DOHH2 (cell line): ENCODE measurements around the gene DGKB.

Experiments used
- H3F3A ChIP-seq: fragments of 200-600 bp; sonication (generic), shearing (Covaris generic); 2 replicates; pipeline ENCODE4 v1.6.0; 2016; ENCODE audit warnings: antibody characterized with exemption, mild to moderate bottlenecking; ENCODE audit not compliant: control insufficient read depth, insufficient read depth
- H3K27ac ChIP-seq: fragments of 200-600 bp; sonication (generic); 2 replicates; pipeline ENCODE4 v1.5.1; 2014; ENCODE audit warnings: low read depth, mild to moderate bottlenecking, low read length, moderate library complexity
- H3K27me3 ChIP-seq: fragments of 200-600 bp; sonication (generic); 2 replicates; pipeline ENCODE4 v1.6.1; 2014; ENCODE audit warnings: mild to moderate bottlenecking, low read length, mixed read lengths; ENCODE audit not compliant: control insufficient read depth
- H3K36me3 ChIP-seq: fragments of 200-600 bp; sonication (generic); 2 replicates; pipeline ENCODE4 v1.6.1; 2014; ENCODE audit warnings: mild to moderate bottlenecking, low read length, moderate library complexity, mixed read lengths; ENCODE audit not compliant: control insufficient read depth
- H3K4me1 ChIP-seq: fragments of 200-600 bp; sonication (generic); 2 replicates; pipeline ENCODE4 v1.6.1; 2014; ENCODE audit warnings: mild to moderate bottlenecking, low read length, mixed read lengths; ENCODE audit not compliant: control insufficient read depth
- H3K4me2 ChIP-seq: fragments of 200-600 bp; sonication (generic); 2 replicates; pipeline ENCODE4 v1.6.0; 2014; ENCODE audit warnings: mild to moderate bottlenecking, low read length, moderate library complexity
- H3K4me3 ChIP-seq: fragments of 200-600 bp; sonication (generic); 2 replicates; pipeline ENCODE4 v1.5.1; 2014; ENCODE audit warnings: mild to moderate bottlenecking, low read length, mixed read lengths
- H3K79me2 ChIP-seq: fragments of 200-600 bp; sonication (generic); 2 replicates; pipeline ENCODE4 v1.6.1; 2014; ENCODE audit warnings: mild to moderate bottlenecking, low read length, mixed read lengths; ENCODE audit not compliant: control insufficient read depth
- H3K9me2 ChIP-seq: fragments of 200-600 bp; sonication (generic); replicated peaks from 2 replicates; pipeline ENCODE4 v1.6.1; 2014; ENCODE audit warnings: mild to moderate bottlenecking, low read length, mixed read lengths; ENCODE audit not compliant: control insufficient read depth
- H3K9me3 ChIP-seq: fragments of 200-600 bp; sonication (generic); 2 replicates; pipeline ENCODE4 v1.6.1; 2014; ENCODE audit warnings: antibody characterized with exemption, low read length, mixed read lengths; ENCODE audit not compliant: control insufficient read depth, insufficient read depth
- H4K20me1 ChIP-seq: fragments of 200-600 bp; sonication (generic); 2 replicates; pipeline ENCODE4 v1.6.0; 2014; ENCODE audit warnings: low read depth, mild to moderate bottlenecking, antibody characterized with exemption, low read length, moderate library complexity; ENCODE audit not compliant: control insufficient read depth, insufficient read depth
- EZH2phosphoT487 ChIP-seq: fragments of 200-600 bp; sonication (generic); IDR thresholded peaks from 2 replicates; pipeline ENCODE4 v1.6.1; 2017; ENCODE audit warnings: borderline replicate concordance, mild to moderate bottlenecking, antibody characterized with exemption, low read length, moderate library complexity, mixed read lengths
- TF ChIP-seq, protein P1 (sequence below): fragments of 200-600 bp; sonication (generic); IDR thresholded peaks from one replicate; pipeline ENCODE4 v1.5.1; 2014; ENCODE audit warnings: antibody characterized with exemption, mild to moderate bottlenecking, low read depth, low read length; ENCODE audit not compliant: poor library complexity, severe bottlenecking

DGKB gene

DNA sequence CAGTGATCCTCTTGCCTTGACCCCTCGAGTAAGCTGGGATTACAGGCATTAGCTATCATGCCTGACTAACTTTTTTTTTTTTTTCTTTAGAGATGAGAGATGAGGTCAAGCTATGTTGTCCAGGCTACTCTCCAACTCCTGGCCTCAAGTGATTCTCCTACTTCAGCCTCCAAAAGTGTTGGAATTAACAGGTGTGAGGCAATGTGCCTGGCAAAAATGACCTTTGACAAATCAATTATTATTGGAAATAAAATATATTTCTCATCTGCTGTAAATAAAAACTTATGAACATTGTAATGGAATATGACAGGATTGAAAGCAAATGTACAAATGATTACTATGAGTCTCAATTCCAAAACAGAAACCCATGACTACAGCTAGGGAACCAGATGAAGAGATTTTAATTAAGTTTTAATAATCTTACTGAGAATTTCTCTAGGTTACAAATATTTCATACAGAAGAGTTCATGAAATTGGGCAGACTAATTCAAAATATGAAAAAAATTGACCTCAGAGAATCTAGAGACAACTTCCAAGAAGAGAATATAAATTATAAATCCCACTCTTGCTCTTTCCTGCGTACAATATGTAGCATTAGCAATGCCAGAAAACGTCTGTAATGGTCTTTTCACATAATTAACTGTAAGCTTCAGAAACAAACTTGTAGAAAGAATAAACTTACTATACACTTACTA, 414.7 kb downstream of the DGKB start:
- H3K36me3 ChIP-seq = no peaks in the 10 kb centered on the region
- H3K4me3 ChIP-seq = no peak overlapping the region
- no peaks in the 10 kb centered on the region for H3K79me2 ChIP-seq
- no peak for TF ChIP-seq EZH2phosphoT487
- TF ChIP-seq, protein P1, sequence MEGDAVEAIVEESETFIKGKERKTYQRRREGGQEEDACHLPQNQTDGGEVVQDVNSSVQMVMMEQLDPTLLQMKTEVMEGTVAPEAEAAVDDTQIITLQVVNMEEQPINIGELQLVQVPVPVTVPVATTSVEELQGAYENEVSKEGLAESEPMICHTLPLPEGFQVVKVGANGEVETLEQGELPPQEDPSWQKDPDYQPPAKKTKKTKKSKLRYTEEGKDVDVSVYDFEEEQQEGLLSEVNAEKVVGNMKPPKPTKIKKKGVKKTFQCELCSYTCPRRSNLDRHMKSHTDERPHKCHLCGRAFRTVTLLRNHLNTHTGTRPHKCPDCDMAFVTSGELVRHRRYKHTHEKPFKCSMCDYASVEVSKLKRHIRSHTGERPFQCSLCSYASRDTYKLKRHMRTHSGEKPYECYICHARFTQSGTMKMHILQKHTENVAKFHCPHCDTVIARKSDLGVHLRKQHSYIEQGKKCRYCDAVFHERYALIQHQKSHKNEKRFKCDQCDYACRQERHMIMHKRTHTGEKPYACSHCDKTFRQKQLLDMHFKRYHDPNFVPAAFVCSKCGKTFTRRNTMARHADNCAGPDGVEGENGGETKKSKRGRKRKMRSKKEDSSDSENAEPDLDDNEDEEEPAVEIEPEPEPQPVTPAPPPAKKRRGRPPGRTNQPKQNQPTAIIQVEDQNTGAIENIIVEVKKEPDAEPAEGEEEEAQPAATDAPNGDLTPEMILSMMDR = no peak
- no peaks in the 10 kb centered on the region; the same call in 1 of the 2 replicates for H3K9me3 ChIP-seq
- H3K27me3 ChIP-seq = no peaks in the 10 kb centered on the region
- no peak overlapping the region for H3K27ac ChIP-seq
- H3K9me2 ChIP-seq = no peaks in the 10 kb centered on the region
- H3K4me2 ChIP-seq = no peak overlapping the region
- H3F3A ChIP-seq = no peaks in the 10 kb centered on the region
- no peaks in the 10 kb centered on the region for H3K4me1 ChIP-seq
- H4K20me1 ChIP-seq = no peaks in the 10 kb centered on the region

DNA sequence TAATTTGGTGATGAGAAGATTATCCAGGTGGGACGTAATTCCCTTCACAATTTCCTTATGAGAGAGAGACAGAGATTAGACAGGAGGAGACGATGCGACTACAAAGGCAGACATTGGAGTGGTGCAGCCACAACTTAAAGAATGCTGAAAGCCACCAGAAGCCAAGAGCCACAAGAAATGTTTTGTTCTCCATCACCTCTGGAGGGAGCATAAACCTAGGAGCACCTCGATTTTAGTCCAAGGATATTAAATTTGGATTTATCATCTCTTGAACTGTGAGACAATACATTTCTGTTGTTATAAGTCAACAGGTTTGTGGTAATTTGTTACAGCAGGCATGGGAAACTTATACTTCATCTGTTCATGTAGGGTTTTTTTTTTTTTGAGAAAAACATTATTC, 418.9 kb downstream of the DGKB start:
- Histone ChIP-seq H3K4me1 (no peaks in the 10 kb centered on the region), H3K36me3 (no peaks in the 10 kb centered on the region), H3K9me2 (no peaks in the 10 kb centered on the region), H3K9me3 (no peaks in the 10 kb centered on the region; the same call in 1 of the 2 replicates), H3K4me2 (no peak overlapping the region), H3F3A (no peaks in the 10 kb centered on the region), H3K27ac (no peak overlapping the region), H3K4me3 (no peak overlapping the region), H3K79me2 (no peaks in the 10 kb centered on the region), H3K27me3 (no peaks in the 10 kb centered on the region), H4K20me1 (no peaks in the 10 kb centered on the region)
- TF ChIP-seq, protein P1 = no peak
- TF ChIP-seq EZH2phosphoT487 = no peak

DNA sequence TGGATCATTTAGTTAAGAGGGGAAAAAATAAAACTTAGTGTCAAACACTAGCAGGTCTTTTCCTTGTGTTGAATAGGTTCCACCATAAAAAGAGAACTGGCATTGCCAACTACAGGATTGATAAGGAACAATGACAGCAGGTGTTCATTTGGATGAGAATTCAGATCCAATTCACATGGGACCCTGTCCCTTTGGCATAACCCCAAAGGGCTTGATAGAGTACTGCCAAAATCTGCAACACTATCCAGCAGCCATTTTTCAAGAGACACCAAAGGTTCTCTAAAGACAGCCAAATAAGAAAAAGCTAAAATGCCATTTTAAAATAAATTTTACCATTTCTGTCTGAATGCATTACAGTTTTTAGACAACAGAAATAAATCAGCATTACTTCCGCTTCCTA, 422.3 kb downstream of the DGKB start:
- Histone ChIP-seq H3K36me3 (no peaks in the 10 kb centered on the region), H3F3A (no peaks in the 10 kb centered on the region), H3K9me3 (no peaks in the 10 kb centered on the region; the same call in 1 of the 2 replicates), H4K20me1 (no peaks in the 10 kb centered on the region), H3K9me2 (no peaks in the 10 kb centered on the region; the same call in 1 of the 2 replicates), H3K4me3 (no peak overlapping the region), H3K4me2 (no peak overlapping the region), H3K4me1 (no peaks in the 10 kb centered on the region), H3K27ac (no peak overlapping the region), H3K27me3 (no peaks in the 10 kb centered on the region), H3K79me2 (no peaks in the 10 kb centered on the region)
- TF ChIP-seq, protein P1 = no peak
- no peak for TF ChIP-seq EZH2phosphoT487
